T-helper 1 cell treated with Interleukin-12 subunit alpha and Interleukin-12 subunit beta and Interleukin-4 antibody, amounts not matched to agents 30 μg/mL and 1 μg/mL, for 36 hours (primary cell): ENCODE data around the gene GUCY1B1.
A peak's percentile ranks its signal among the peaks of the same experiment; 100 is the strongest.

Experiments
- H3K27ac Mint-ChIP-seq: one replicate; pipeline ENCODE4 v1.8.0; 2021; ENCODE audit warnings: mild to moderate bottlenecking, mixed read lengths
- H3K27me3 Mint-ChIP-seq: one replicate; pipeline ENCODE4 v1.8.0; 2021; ENCODE audit warnings: low read depth, mixed read lengths
- H3K36me3 Mint-ChIP-seq: one replicate; pipeline ENCODE4 v1.8.0; 2021; ENCODE audit warnings: low read depth, mixed read lengths
- H3K4me1 Mint-ChIP-seq: one replicate; pipeline ENCODE4 v1.8.0; 2021; ENCODE audit warnings: low read depth, mixed read lengths
- H3K4me3 Mint-ChIP-seq: one replicate; pipeline ENCODE4 v1.8.0; 2021; ENCODE audit warnings: mild to moderate bottlenecking, moderate library complexity, mixed read lengths
- H3K9me3 Mint-ChIP-seq: one replicate; pipeline ENCODE4 v1.8.0; 2021; ENCODE audit warnings: mixed read lengths

GUCY1B1 gene

DNA sequence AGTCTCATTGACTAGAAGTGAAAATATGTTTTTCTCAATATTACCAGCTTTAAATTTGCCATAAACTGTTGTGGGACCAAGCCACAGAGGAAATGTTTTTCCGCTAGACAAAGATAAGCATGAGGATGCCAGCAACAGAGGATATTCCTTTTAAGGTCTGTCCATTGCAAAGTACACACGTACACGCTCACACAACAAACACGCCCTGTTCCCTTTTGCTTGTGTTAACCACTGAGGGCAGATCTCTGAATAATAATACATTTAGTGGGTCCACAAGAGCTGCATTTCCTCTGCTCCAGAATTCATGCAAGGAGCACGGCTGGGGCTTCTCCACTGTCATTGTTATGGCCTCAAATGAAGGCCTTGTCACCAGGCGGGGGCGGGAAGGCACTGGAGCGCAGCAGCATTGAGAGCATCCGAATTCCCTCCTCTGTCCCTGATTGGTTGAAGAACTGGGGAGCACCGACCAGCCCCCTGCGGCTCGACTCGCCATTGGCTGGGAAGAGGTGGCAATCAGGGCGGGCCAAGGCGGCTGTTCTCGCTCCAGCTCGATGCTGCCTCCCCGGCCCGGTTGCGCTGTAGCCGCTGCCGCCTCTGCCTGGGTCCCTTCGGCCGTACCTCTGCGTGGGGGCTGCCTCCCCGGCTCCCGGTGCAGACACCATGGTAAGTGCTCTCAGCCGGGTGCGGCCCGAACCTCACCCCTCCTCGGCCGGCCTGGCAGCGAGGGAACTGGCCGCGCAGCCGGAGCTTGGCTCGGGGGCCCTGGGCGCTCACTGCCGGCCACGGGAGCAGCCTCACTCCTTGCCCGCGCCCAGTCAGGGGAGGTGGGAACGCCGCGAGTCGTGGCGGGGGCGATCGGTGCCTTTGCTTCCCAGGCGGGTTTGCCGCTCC lies at the start of gene GUCY1B1:
GUCY1B1 (plus strand) TSS at position 541 of the 891 bp plus-strand sequence; CDS start at position 661, 120 bp downstream.
- H3K4me1 Mint-ChIP-seq, result peaks cover 2% of the 10 kb centered on the region
- H3K36me3 Mint-ChIP-seq, result no peaks in the 10 kb centered on the region
- H3K4me3 Mint-ChIP-seq, result peak within 1 kb of the TSS; percentile 46
- no peak within 1 kb of the TSS for H3K27ac Mint-ChIP-seq
- H3K9me3 Mint-ChIP-seq, result no peaks in the 10 kb centered on the region
- peaks cover 30% of the 10 kb centered on the region for H3K27me3 Mint-ChIP-seq

DNA sequence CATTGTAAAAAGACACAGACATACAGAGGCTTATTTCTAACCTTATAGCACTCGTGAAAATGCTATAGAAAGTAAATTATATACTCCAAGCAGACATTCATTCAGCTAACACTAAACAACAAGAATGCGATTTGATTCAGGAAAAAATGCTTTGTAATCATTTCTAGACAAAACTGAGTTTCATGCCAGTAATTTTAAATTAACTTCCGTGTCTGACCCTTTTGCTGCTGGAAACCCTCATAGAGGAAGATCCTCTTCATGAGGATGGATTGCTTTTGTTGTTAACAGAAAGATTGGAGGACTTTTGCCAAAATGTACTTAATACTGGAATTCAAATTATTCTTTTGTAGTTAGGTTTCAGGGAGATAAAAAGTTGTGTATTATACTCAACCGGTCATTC lies 48.9 kb upstream of the GUCY1B1 start:
- H3K27me3 Mint-ChIP-seq, result peaks cover 3% of the 10 kb centered on the region
- no peak overlapping the region for H3K27ac Mint-ChIP-seq
- H3K9me3 Mint-ChIP-seq, result no peaks in the 10 kb centered on the region
- H3K36me3 Mint-ChIP-seq, result no peaks in the 10 kb centered on the region
- no peak overlapping the region for H3K4me3 Mint-ChIP-seq
- H3K4me1 Mint-ChIP-seq, result no peaks in the 10 kb centered on the region

DNA sequence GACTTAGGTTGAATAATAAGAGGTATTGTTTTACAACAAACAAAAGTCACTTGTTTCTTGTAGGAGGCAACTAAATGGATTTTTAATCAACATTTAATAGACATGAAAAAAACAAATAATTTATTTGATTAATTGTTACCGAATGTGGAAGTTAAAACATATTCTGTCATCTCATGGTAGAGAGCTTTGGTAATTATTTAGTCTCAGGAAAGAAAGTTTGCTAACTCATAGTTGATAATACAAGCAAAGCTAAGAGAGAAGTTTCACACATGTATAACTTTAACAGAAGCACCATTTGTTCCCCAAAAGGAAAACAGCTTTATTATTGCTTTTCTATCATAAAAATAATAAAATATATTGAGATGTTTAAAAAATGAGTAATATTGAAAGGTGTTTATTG lies 47.3 kb upstream of the GUCY1B1 start:
- no peak overlapping the region for H3K27ac Mint-ChIP-seq
- H3K27me3 Mint-ChIP-seq, result no peaks in the 10 kb centered on the region
- no peaks in the 10 kb centered on the region for H3K9me3 Mint-ChIP-seq
- no peaks in the 10 kb centered on the region for H3K36me3 Mint-ChIP-seq
- H3K4me3 Mint-ChIP-seq, result no peak overlapping the region
- no peaks in the 10 kb centered on the region for H3K4me1 Mint-ChIP-seq

DNA sequence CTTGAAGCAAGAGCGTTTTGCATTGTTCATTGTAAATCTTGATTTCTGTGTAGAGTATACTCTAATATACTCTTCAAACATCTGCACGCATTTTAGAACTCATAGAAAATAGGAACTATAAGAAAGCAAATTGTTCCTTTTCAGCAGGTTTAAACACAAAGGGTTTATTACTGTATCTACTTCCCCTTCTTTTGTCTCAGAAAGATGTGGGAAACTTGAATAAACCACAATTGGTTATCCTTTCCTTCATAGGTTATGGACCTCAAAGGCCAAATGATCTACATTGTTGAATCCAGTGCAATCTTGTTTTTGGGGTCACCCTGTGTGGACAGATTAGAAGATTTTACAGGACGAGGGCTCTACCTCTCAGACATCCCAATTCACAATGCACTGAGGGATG lies 46.0 kb upstream of the GUCY1B1 start:
- Mint-ChIP-seq H3K36me3 (no peaks in the 10 kb centered on the region), H3K4me3 (no peak overlapping the region), H3K27ac (no peak overlapping the region), H3K9me3 (no peaks in the 10 kb centered on the region), H3K27me3 (no peaks in the 10 kb centered on the region), H3K4me1 (no peaks in the 10 kb centered on the region)

DNA sequence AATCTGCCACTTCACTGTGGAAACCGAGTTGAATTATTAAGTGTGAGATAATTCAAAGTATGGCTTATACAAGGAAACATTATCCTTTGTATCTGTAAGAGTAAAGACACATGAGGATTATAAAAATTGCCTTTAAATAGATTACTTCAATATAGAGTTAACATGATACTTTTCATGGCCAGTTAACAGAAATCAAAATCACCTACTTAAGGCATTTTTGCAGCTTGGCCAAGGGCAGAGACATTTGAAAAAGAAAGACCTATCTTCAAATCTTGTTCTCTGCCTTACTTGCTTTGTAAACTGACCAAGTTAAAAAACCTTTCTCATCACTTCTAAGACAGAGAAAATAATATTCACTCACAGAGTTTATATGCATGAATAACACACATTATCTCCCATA lies 44.9 kb upstream of the GUCY1B1 start:
- Mint-ChIP-seq H3K4me3 (no peak overlapping the region), H3K27ac (no peak overlapping the region)

DNA sequence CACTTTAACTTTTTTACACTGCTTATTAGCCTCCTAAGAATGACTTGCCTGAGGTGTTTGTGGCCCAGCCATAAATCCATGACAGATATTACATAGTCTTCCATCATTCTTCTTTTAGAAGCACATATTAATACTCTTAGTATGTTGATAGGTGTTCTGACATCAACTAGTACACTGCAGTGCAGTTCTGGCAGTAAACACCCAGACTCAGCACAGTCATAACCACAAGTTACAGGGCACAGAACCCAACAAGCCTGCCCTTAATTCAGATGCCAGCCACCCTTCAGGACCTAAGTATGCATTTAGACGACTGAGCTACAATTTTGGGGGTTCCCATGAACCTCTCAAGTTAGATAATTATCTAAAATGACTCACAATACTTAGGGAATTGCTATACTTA lies 36.5 kb upstream of the GUCY1B1 start:
- no peaks in the 10 kb centered on the region for H3K27me3 Mint-ChIP-seq
- H3K4me3 Mint-ChIP-seq, result no peak overlapping the region
- H3K4me1 Mint-ChIP-seq, result no peaks in the 10 kb centered on the region
- no peaks in the 10 kb centered on the region for H3K9me3 Mint-ChIP-seq
- H3K27ac Mint-ChIP-seq, result no peak overlapping the region
- H3K36me3 Mint-ChIP-seq, result no peaks in the 10 kb centered on the region

More for the DNA sequence above, 44.9 kb upstream of the GUCY1B1 start:
- H3K9me3 Mint-ChIP-seq, result no peaks in the 10 kb centered on the region
- no peaks in the 10 kb centered on the region for H3K36me3 Mint-ChIP-seq
- no peaks in the 10 kb centered on the region for H3K27me3 Mint-ChIP-seq
- no peaks in the 10 kb centered on the region for H3K4me1 Mint-ChIP-seq

DNA sequence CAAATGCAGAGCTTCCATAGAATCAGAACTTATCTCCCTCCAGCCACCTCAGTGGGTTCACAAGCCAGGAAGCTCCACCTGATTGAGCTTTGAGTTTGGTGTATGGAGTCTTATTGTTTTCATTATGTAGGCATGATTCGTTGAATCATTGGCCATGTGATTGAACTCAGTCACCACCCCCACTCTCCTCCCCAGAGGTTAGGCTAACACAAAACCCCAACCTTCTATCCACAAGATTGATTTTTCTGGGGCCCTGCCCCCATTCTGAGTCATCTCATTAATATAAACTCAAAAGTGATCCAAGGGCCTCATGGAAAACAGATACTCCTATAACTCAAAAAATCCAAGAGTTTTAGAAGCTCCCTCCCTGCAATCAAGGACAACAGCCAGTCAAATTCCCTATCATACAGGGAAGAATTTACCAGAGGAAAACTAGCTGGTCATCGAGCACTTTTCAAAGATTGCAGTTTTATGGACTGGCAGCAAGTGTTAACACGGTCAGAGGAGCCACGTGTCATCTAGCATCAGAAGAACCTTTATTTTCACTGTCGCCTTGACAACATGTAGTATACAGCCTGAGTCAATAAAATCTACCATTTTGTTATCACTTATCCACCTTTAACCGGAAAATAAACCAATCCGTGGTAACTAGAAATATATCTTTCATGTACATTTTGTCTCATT lies 35.9 kb upstream of the GUCY1B1 start:
- no peaks in the 10 kb centered on the region for H3K4me1 Mint-ChIP-seq
- no peaks in the 10 kb centered on the region for H3K36me3 Mint-ChIP-seq
- H3K9me3 Mint-ChIP-seq, result no peaks in the 10 kb centered on the region
- no peaks in the 10 kb centered on the region for H3K27me3 Mint-ChIP-seq
- no peak overlapping the region for H3K4me3 Mint-ChIP-seq
- no peak overlapping the region for H3K27ac Mint-ChIP-seq

DNA sequence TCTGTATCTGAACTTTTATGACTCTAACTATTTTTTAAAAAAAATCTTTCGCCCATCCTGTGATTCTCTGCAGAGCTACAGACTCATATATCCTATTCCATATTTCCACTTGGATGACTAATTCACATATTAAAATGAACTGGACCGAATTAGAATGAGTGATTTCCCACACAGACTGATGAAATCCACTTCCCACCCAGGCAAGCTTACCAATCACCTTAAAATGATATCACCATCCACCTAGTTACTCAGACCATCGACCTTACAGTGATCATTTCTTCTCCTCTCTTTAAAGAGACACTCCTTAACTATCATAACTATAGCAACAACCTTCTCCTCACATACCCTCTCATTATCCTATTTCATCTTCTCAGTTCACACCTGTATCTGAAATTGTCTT lies 34.1 kb upstream of the GUCY1B1 start:
- H3K27me3 Mint-ChIP-seq, result no peaks in the 10 kb centered on the region
- no peak overlapping the region for H3K27ac Mint-ChIP-seq
- no peaks in the 10 kb centered on the region for H3K4me1 Mint-ChIP-seq
- H3K4me3 Mint-ChIP-seq, result no peak overlapping the region
- H3K9me3 Mint-ChIP-seq, result no peaks in the 10 kb centered on the region
- no peaks in the 10 kb centered on the region for H3K36me3 Mint-ChIP-seq

DNA sequence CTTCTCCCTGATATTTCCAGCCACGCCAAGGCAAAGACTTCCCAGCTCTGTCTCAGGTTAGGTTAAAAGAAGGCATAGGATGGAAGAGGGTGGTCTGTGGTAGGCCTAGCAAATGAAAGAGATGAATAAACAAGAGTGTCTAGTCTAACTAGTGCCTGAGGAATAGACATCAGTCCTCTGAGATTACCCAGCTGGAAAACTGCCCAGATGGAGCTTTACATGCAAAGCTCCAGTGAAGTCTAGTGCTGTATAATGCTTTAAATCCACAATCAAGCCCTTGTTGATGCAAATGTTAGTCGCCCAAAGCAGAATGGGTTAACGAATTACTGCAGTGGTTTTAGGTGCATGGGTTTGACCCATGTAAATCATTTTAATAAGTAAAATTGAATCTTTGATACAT lies 24.8 kb upstream of the GUCY1B1 start:
- no peaks in the 10 kb centered on the region for H3K4me1 Mint-ChIP-seq
- H3K27ac Mint-ChIP-seq, result no peak overlapping the region
- no peaks in the 10 kb centered on the region for H3K27me3 Mint-ChIP-seq
- no peak overlapping the region for H3K4me3 Mint-ChIP-seq
- no peaks in the 10 kb centered on the region for H3K9me3 Mint-ChIP-seq
- no peaks in the 10 kb centered on the region for H3K36me3 Mint-ChIP-seq

DNA sequence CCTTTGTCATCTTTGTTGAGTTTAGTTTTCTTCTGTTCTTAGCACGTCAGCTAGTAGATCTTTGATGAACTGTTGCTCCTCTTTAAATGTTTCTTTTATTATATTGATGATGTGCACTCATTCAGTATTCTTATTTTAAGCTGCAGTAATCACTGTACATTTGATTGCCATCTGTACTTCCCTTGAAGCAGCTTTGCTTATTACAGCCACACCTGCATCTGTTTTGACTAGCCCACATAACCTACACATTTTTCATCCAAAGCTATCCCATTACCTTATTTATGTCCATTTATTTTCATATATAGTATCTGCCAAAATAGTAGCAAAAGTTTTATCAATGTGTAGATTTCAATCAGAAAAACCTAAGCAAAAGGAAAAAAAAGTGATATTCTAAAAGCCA lies 23.9 kb upstream of the GUCY1B1 start:
- Mint-ChIP-seq H3K27ac (no peak overlapping the region), H3K36me3 (no peaks in the 10 kb centered on the region)

DNA sequence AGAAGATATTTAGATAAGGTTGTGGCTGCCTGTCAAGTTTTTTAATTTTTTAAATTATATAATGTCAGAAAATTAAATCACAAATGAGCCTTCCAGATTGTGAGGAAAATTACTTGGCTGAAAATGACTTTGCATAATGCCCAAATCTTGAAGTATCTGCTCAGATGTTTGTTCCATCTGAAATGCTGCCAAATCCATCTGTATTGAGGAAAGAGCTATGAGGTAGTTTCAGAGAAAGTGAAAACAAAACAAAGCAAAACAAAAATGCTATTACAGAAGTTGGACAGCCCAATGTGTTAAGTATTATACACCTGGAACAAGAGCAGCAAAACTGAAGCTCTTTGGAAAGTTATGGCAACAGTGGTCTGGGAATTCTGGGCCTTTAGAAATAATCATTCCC lies 23.3 kb upstream of the GUCY1B1 start:
- H3K4me1 Mint-ChIP-seq, result no peaks in the 10 kb centered on the region
- H3K9me3 Mint-ChIP-seq, result no peaks in the 10 kb centered on the region
- H3K27ac Mint-ChIP-seq, result no peak overlapping the region
- no peaks in the 10 kb centered on the region for H3K27me3 Mint-ChIP-seq
- no peak overlapping the region for H3K4me3 Mint-ChIP-seq
- no peaks in the 10 kb centered on the region for H3K36me3 Mint-ChIP-seq

More for the DNA sequence above, 23.9 kb upstream of the GUCY1B1 start:
- Mint-ChIP-seq H3K27me3 (no peaks in the 10 kb centered on the region), H3K4me3 (no peak overlapping the region), H3K4me1 (no peaks in the 10 kb centered on the region), H3K9me3 (no peaks in the 10 kb centered on the region)

DNA sequence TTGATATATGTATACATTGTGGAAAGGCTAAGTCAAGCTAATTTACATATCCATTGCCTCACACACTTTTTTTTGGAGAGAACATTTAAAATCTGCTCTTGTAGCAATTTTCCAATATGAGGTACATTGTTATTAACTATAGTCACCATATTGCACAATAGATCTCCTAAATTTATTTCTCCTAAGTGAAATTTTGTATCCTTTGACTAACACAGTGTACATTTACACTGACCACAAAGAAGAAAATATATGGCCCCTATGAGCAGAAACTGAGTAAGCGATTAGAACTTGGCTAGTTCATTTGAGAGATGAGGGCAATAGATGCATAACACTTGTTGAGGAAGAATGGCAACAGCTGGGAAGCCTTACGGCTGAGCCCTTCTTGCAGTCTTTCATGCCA lies 20.3 kb upstream of the GUCY1B1 start:
- no peak overlapping the region for H3K27ac Mint-ChIP-seq
- no peaks in the 10 kb centered on the region for H3K36me3 Mint-ChIP-seq
- H3K9me3 Mint-ChIP-seq, result no peaks in the 10 kb centered on the region
- H3K27me3 Mint-ChIP-seq, result no peaks in the 10 kb centered on the region
- H3K4me1 Mint-ChIP-seq, result no peaks in the 10 kb centered on the region
- H3K4me3 Mint-ChIP-seq, result no peak overlapping the region

DNA sequence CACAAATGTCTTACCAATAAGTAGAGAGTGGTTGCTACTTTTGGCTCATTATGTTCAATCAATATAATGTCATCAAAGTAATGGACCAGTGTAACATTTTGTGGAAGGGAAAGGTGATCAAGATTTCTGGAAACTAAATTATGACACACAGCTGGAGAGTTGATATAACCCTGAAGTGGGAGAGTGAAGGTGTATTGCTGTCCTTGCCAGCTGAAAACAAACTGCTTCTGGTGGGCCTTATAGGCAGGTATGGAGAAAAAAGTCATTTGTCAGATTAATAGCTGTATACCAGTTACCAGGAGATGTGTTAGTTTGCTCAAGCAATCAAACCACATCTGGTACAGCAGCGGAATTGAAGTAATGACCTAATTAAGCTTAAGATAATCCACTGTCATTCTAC lies 17.3 kb upstream of the GUCY1B1 start:
- H3K27me3 Mint-ChIP-seq, result no peaks in the 10 kb centered on the region
- H3K36me3 Mint-ChIP-seq, result no peaks in the 10 kb centered on the region
- H3K4me1 Mint-ChIP-seq, result no peaks in the 10 kb centered on the region
- H3K27ac Mint-ChIP-seq, result no peak overlapping the region
- H3K4me3 Mint-ChIP-seq, result no peak overlapping the region
- no peaks in the 10 kb centered on the region for H3K9me3 Mint-ChIP-seq

DNA sequence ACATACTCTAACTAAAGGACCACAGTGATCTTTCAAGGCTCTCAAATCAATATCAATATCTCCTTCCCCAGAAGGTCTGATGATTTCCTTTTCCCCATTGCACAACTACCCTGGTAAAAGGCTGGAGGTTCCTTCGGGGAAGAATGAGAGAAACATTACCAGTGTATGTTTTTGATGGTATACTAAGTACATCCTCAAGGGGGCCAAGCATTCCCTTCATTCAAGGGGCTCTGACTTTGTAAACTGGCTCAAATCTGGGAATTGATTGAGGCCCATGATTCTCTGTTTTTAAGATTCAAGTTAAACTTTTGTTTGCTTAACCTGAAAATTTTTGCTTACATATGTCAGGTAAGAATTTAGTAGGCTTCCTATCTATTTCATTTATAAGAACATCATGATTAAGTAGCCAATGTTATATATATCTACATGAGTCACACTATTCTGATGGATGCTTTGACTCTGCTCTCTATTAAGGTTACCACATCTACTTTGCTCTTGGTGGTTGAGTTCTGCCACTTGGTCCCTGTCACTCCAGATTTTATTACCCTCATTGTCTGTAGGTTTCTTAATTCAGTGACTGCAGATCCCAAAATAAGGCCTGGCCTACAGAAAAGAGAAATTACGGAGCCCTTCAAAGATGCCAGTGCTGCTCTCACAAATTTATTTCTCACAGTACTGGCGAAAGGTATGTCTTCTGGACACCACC lies 16.4 kb upstream of the GUCY1B1 start:
- H3K4me3 Mint-ChIP-seq, result no peak overlapping the region
- no peak overlapping the region for H3K27ac Mint-ChIP-seq
- H3K9me3 Mint-ChIP-seq, result no peaks in the 10 kb centered on the region
- H3K4me1 Mint-ChIP-seq, result no peaks in the 10 kb centered on the region
- no peaks in the 10 kb centered on the region for H3K27me3 Mint-ChIP-seq
- no peaks in the 10 kb centered on the region for H3K36me3 Mint-ChIP-seq

DNA sequence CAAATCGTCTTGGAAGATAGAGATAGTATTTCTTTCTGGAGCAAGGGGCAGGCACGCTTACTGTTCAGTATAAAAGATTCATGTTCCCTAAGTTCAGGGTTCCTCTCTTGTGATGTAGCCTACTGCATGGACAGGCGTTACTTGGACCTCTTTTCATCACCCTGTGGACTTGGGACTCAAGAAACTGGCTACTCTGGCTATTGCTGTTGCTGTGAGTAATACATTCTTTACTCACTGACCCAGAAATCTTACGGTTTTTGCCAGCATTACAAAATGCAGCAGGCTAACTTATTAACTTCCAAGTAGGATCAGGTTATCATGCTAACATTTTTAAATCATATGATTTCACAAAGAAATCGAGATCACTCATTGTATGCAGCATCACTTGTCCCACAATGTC lies 12.8 kb upstream of the GUCY1B1 start:
- no peaks in the 10 kb centered on the region for H3K4me1 Mint-ChIP-seq

More for the DNA sequence above, 12.8 kb upstream of the GUCY1B1 start:
- H3K27ac Mint-ChIP-seq, result no peak overlapping the region
- no peaks in the 10 kb centered on the region for H3K9me3 Mint-ChIP-seq
- H3K4me3 Mint-ChIP-seq, result no peak overlapping the region
- no peaks in the 10 kb centered on the region for H3K36me3 Mint-ChIP-seq
- no peaks in the 10 kb centered on the region for H3K27me3 Mint-ChIP-seq
